SH-SY5Y (cell line): ENCODE data around the gene RET.

ENCODE experiments used
- GATA2 ChIP-seq: IDR thresholded peaks from 2 replicates; pipeline ENCODE4 v1.6.1; 2011; ENCODE audit warnings: mild to moderate bottlenecking, low read depth, low read length
- GATA3 ChIP-seq: IDR thresholded peaks from 2 replicates; pipeline ENCODE4 v1.6.1; 2011; ENCODE audit warnings: low read depth, mild to moderate bottlenecking, low read length, moderate library complexity

DNA sequence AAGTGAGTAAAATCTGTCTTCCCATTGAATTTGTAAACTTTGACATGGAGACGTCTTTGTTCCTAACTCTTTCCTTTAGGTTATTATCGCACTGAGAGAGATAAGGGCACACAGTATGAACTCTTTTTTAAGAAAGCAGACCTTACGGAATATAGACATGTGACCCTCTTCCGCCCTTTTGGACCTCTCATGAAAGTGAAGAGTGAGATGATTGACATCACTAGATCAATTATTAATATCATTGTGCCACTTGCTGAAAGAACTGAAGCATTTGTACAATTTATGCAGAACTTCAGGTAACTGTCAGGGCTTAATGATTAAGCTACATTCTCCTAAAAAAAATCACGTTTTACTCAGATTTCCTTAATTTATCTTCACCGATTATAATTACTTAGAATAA is 81.8 kb downstream of the RET start:
- TF ChIP-seq GATA2 (no peak), GATA3 (no peak)
